Large intestine (tissue), 3 donors: ENCODE results near the gene SULT4A1. TPM values are rescaled to one million over a fixed set of nuclear protein-coding genes. Genes with fewer than 3 reads are reported as not detected.

ENCODE experiments used
- DNase-seq, 2 donors: peaks; one replicate each; pipeline versions ENCODE4 v3.0.0 to v3.0.0-alpha.2; 2013
- H3K27ac ChIP-seq: one replicate; pipeline ENCODE4 v1.5.1; 2013; ENCODE audit warnings: low read length
- H3K27me3 ChIP-seq: 2 replicates; pipeline ENCODE4 v1.6.1; 2013; ENCODE audit warnings: low read length; ENCODE audit not compliant: control insufficient read depth, insufficient read depth
- H3K36me3 ChIP-seq: 2 replicates; pipeline ENCODE4 v1.6.1; 2013; ENCODE audit warnings: low read length; ENCODE audit not compliant: control insufficient read depth, insufficient read depth
- H3K4me1 ChIP-seq: one replicate; pipeline ENCODE4 v1.6.1; 2013; ENCODE audit warnings: low read length; ENCODE audit not compliant: control insufficient read depth, insufficient read depth
- H3K4me3 ChIP-seq: one replicate; pipeline ENCODE4 v1.5.1; 2013; ENCODE audit warnings: low read length
- H3K9me3 ChIP-seq: one replicate; pipeline ENCODE4 v1.6.1; 2013; ENCODE audit warnings: mild to moderate bottlenecking, low read depth, low read length, moderate library complexity; ENCODE audit not compliant: control insufficient read depth
- WGBS: methylation state at CpG from one replicate; pipeline ENCODE4 v1.1.5; 2013; ENCODE audit warnings: low lambda C conversion rate; ENCODE audit not compliant: insufficient coverage; 5-methylcytosine and 5-hydroxymethylcytosine counted together
- polyA plus RNA-seq: library from polyadenylated mRNA; unstranded; fragments of 120-200 nt; gene quantifications from one replicate; pipeline ENCODE4 v1.2.1, GENCODE V29; 2013

Gene SULT4A1
- polyA plus RNA-seq, 1 donor, result 5.0 TPM

DNA sequence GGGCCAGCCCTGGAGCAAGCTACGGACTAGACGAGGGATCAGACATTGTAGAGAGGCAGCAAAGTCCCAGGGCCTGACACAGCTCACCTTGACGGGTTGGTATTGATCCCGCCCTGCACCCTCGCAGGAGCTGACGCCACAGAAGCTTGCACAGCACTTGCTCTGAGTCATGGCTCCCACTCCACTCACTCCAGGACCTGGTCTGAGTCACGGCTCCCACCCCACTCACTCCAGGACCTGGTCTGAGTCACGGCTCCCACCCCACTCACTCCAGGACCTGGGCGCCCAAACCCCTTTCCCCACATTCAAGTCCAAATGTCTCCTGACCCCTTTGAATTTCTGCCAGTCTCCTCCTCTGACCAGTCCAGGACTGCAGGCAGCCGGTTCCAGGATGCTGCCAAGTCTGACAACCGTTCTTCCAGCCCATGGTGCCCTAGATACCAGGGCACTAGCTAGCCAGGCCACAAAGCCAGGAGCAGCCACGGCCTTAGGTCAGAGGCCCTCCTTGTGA, 35.5 kb upstream of the SULT4A1 start:
- H3K4me1 ChIP-seq, result no peaks in the 10 kb centered on the region
- no peak for DNase-seq
- no peaks in the 10 kb centered on the region for H3K9me3 ChIP-seq
- H3K27ac ChIP-seq, result no peak overlapping the region
- no peaks in the 10 kb centered on the region for H3K36me3 ChIP-seq
- WGBS, result no CpG with 5 or more reads among the region's 12 CpGs
- H3K4me3 ChIP-seq, result no peak overlapping the region
- H3K27me3 ChIP-seq, result peaks cover 11% of the 10 kb centered on the region

DNA sequence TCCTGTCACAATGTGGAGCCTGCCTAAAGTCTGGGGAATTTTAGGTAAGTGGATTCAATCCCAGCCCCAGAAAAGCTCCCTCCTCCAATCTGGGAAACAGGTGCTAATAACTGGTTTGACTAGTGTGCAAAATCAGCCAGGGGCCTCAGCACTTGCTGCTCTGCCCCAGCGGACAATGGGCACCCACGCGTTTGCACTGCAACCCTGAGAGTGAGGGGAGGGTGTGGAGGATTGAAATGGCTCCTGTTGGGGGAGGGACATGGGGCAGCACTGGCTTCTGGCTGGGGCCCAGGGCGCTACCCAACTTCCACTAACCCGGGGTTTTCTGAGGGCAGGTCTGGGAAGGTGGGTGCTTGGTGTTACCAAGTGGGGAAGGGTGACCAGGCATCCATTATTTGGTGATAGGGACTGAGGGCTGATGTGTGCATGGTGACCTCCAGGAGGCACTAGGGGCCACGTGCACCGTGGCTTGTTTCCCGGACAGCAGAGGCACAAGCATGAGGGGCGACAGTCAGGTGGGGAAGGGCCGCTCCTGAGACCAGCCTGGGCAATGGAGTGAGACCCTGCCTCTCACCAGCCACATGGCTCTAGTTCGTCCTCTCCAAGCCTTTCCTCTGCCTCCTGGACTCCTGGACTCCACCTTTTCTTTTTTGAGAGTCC, 33.8 kb upstream of the SULT4A1 start:
- peaks cover 27% of the 10 kb centered on the region for H3K27me3 ChIP-seq
- no CpG with 5 or more reads among the region's 11 CpGs for WGBS
- H3K27ac ChIP-seq, result no peak overlapping the region
- DNase-seq, result no peak
- H3K9me3 ChIP-seq, result no peaks in the 10 kb centered on the region
- H3K4me1 ChIP-seq, result no peaks in the 10 kb centered on the region
- no peaks in the 10 kb centered on the region for H3K36me3 ChIP-seq
- no peak overlapping the region for H3K4me3 ChIP-seq

DNA sequence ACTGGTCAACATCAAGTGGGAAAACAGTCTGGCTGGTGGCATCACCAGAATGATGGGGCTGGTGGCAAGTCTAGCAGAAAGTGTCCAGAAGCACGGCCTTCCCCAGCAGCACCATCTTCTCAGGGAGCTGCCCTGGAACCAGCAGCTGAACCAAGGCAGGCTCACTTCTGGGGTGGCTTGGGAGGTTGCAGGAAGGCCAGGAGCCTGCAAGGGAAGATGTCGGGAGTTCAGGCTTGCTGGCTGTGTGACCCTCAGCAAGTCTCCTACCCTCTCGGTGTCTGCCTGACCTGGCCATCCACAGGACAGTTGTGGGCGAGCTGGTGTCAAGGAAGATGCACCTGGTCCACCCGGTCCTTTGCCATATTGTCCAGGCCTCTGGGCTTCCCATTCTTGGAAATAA, 31.8 kb upstream of the SULT4A1 start:
- no peak for DNase-seq
- Histone ChIP-seq H3K27ac (no peak overlapping the region), H3K36me3 (no peaks in the 10 kb centered on the region), H3K4me1 (no peaks in the 10 kb centered on the region), H3K9me3 (no peaks in the 10 kb centered on the region), H3K27me3 (peaks cover 42% of the 10 kb centered on the region), H3K4me3 (no peak overlapping the region)
- no CpG with 5 or more reads among the region's 5 CpGs for WGBS

DNA sequence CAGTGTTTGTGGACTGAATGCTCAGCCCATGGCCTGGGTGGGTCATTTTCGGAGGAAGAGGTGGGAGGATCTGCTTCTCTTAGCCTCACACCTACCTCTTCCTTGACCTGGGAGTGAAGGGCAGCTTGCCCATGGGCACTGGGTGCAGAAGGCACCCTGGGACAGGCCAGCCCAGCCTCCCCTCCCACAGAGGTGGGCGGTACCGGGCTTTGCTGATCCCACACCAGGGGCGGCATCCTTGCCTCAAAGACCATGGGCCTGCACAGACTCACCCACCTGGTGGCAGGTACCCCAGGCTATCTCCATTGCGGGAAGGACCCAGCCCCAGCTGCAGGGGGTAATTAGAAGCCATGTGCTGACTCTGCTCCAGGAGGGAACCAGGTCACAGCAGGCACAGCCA, 31.0 kb upstream of the SULT4A1 start:
- DNase-seq, result no peak
- Histone ChIP-seq H3K27ac (no peak overlapping the region), H3K9me3 (no peaks in the 10 kb centered on the region), H3K36me3 (no peaks in the 10 kb centered on the region), H3K4me3 (no peak overlapping the region), H3K4me1 (no peaks in the 10 kb centered on the region), H3K27me3 (peaks cover 47% of the 10 kb centered on the region)
- WGBS, result no CpG with 5 or more reads among the region's 5 CpGs

DNA sequence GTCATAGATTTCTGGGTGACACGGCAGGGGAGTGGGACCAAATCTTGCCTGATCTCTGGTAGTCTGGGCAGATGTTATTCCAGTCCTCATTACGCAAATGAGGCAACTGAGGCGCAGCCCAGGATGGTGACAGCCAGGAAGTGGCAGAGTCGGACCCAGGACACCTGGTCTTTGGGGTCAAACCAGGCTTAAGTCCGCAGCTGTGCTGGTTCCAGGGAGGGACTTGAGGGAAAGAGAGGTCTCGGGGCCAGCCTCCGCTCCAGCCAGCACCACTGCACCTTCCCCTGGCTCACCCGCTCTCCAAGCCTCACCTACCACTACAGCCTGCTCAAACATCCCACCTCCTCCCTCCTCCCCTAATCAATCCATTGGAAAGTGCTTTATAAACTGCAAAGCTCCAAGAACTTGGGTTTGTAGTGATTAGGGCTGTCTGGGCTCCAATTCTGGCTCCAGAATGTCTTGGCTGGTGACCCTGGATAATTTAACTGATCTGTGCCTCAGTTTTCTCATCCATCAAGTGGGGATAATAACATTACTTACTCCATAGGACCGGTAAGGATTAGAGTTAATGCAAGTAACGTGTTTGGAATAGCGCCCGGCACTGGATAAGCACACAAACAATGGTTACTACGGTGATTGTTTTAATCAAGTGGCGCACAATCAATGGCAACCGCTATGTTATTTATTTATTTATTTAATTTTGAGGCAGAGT, 30.0 kb upstream of the SULT4A1 start:
- no peaks in the 10 kb centered on the region for H3K4me1 ChIP-seq
- H3K9me3 ChIP-seq, result no peaks in the 10 kb centered on the region
- H3K36me3 ChIP-seq, result no peaks in the 10 kb centered on the region
- no peak for DNase-seq
- WGBS, result no CpG with 5 or more reads among the region's 15 CpGs
- H3K27ac ChIP-seq, result no peak overlapping the region
- H3K4me3 ChIP-seq, result no peak overlapping the region
- H3K27me3 ChIP-seq, result peaks cover 53% of the 10 kb centered on the region

DNA sequence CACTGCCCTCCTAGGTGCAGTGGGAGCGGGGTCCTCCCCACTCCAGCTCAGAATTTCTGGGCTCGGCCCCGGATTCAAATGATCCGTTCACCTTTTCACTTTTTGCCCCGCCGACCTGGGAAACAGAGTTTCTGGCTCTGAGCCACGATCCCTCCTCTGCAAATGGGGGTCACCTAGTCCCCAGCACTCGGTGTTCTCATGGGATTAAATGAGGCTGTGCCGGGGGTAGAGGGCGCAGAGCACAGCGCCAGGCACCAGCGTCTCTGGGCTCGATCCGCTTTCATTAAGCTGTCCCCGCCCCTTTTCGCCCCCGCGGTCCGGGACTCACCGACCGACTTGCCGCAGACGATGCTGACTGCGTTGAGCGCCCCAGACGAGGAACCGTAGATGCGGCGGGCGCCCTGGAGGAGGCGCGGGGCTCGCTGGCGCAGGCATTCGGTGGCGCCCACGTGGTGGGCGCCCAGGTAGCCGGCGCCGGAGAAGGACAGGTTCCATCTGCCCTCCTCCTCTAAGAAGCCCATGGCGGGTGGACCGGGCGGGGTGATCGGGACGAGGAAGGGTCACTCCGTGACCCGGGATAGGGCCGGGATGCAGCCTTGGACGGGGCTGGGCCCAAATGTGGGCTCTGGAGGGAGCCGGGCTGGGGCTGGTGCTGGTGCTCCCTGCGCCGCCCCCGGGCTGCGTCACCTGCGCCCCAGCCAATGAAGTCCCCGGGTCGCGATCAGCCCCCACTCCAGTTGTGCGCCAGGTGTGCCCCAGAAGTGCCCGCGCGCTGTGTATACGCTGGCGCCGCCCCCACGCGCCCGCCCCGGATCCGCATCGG, 29.3 kb upstream of the SULT4A1 start, which contains the start of gene PNPLA5:
TSS of gene PNPLA5 (minus strand) at position 654 of the 823 bp plus-strand sequence. CDS start at position 521, 133 bp downstream.
- Histone ChIP-seq H3K9me3 (no peaks in the 10 kb centered on the region), H3K27ac (no peak within 1 kb of the TSS), H3K36me3 (no peaks in the 10 kb centered on the region), H3K4me3 (no peak within 1 kb of the TSS), H3K27me3 (peaks cover 53% of the 10 kb centered on the region), H3K4me1 (no peaks in the 10 kb centered on the region)
- WGBS, result no CpG with 5 or more reads among the region's 72 CpGs
- DNase-seq, result no peak

DNA sequence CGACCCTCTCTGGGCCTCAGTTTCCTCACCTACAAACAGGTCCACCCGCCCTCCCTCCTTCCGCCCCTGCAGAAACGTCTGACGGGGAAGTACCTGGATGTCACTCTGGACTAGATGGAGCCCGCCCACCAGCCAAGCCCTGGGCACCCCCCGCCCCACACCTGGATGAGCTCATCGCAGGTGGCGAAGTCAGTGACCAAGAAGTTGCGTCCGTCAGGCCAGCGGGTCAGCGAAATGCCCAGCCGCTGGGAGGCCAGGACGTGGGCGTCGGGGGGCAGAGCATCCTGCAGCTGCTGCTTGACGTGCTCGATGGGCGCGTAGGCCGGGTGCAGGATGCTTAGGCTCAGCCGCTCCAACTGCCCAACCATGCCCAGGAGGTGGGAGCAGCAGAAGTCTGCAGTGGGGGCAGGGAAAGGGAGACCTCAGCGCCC, 28.6 kb upstream of the SULT4A1 start:
- Histone ChIP-seq H3K27ac (no peak overlapping the region), H3K27me3 (peaks cover 53% of the 10 kb centered on the region), H3K4me1 (no peaks in the 10 kb centered on the region), H3K9me3 (no peaks in the 10 kb centered on the region), H3K36me3 (no peaks in the 10 kb centered on the region), H3K4me3 (no peak overlapping the region)
- no peak for DNase-seq
- WGBS, result no CpG with 5 or more reads among the region's 24 CpGs

DNA sequence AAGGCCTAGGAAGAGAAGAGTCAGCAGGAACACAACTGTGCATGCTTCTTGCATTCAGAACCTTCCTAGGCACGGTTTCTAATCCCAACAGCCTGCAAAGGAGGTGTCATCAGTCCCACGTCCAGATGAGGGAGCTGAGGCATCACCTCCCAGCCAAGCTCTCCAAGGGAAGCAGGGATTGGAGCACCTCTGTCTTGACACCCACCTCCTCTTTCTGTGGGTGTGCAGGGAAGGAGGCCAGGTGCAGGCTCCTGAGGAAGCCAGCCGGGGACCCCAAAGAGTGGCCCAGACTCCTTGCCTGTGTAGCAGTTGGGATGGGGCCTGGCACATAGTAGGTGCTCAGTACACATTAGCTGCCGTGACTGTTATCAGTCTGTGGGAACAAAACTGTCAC, 27.5 kb upstream of the SULT4A1 start:
- Histone ChIP-seq H3K27ac (no peak overlapping the region), H3K4me1 (no peaks in the 10 kb centered on the region), H3K9me3 (no peaks in the 10 kb centered on the region), H3K36me3 (no peaks in the 10 kb centered on the region), H3K27me3 (peaks cover 53% of the 10 kb centered on the region), H3K4me3 (no peak overlapping the region)
- DNase-seq, result no peak
- WGBS, result no CpG with 5 or more reads among the region's 4 CpGs

DNA sequence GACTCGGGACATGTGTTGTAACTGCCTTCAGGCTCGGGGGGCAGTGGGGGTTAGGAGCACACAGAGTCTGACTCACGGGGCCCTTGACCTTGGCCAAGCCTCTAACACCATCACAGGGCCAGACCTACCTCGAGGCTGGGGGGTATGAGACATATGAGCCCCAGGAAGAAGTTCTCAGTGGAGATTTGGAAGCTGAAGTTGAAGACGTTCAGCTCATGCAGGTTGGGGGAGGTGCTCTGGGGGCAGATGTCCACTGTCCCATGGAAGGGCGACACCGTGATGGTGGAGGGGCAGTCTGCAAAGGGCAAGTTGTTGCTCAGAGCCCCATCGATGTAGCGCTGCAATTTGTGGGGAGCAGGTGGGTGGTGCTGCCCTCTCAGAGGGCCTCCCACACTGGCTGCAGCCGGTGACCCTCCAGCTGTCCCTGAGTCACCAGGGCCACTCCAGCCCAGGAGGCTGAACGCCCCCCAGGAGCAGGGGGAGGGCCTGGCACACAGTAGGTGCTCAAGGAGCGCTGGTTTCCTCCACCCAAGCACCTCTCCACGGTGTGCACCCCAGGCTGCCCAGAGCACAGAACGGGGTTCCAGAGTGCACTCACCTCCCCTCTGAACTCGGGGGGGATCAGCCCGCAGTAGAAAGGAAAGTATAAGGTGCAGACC, 27.0 kb upstream of the SULT4A1 start:
- Histone ChIP-seq H3K4me1 (no peaks in the 10 kb centered on the region), H3K27ac (no peak overlapping the region), H3K4me3 (no peak overlapping the region), H3K9me3 (no peaks in the 10 kb centered on the region), H3K27me3 (peaks cover 53% of the 10 kb centered on the region), H3K36me3 (no peaks in the 10 kb centered on the region)
- no peak for DNase-seq
- WGBS, result no CpG with 5 or more reads among the region's 16 CpGs

DNA sequence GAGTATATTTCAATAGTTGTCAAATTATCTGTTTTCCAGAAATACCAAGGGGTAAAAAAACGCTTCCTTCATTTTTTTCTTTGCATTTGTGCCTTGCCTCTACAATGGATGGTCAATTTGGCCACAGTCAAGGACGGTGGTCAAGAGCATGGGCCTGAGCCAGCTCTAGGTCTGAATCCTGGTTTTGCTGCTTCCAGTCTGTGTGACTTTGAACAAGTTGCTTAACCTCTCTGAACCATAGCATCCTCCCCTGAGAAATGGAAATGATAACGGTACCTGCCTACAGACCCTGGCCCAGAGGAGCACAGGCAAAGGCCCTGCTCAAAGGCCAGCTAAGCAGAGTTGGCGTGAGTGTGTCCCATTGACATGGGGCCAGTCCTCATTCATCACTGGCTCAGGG, 26.4 kb upstream of the SULT4A1 start:
- DNase-seq, result no peak
- Histone ChIP-seq H3K36me3 (no peaks in the 10 kb centered on the region), H3K4me1 (no peaks in the 10 kb centered on the region), H3K27ac (no peak overlapping the region), H3K9me3 (no peaks in the 10 kb centered on the region), H3K4me3 (no peak overlapping the region), H3K27me3 (peaks cover 53% of the 10 kb centered on the region)
- no CpG with 5 or more reads among the region's 4 CpGs for WGBS
